Small intestine (tissue), 7 donors: ENCODE measurements around the gene GDF7. TPM values are rescaled to one million over a fixed set of nuclear protein-coding genes. Genes with fewer than 3 reads are reported as not detected.

Experiments
- DNase-seq, 2 donors: peaks; one replicate each; pipeline versions ENCODE4 v3.0.0 to v3.0.0-alpha.2; 2013
- FAIRE-seq: peaks from 2 replicates; lab custom pipeline; 2012; peaks lifted over from hg19 to GRCh38; lab: Jason Lieb, UNC
- H3K27ac ChIP-seq, 3 donors: one replicate each; pipeline ENCODE4 v1.5.1; 2013; ENCODE audit warnings: low read length in 2 of 3, mild to moderate bottlenecking in 2 of 3, control low read depth in 1 of 3, inconsistent platforms in 1 of 3, low read depth in 1 of 3, moderate library complexity in 1 of 3
- H3K27me3 ChIP-seq, 3 donors: one replicate each; pipeline ENCODE4 v1.6.1; 2013; ENCODE audit warnings: low read length in 3 of 3, inconsistent platforms in 1 of 3; ENCODE audit not compliant: control insufficient read depth in 3 of 3, insufficient read depth in 3 of 3
- H3K36me3 ChIP-seq, 3 donors: one replicate each; pipeline ENCODE4 v1.6.1; 2013; ENCODE audit warnings: low read length in 3 of 3, inconsistent platforms in 1 of 3, low read depth in 1 of 3, mild to moderate bottlenecking in 1 of 3, moderate library complexity in 1 of 3; ENCODE audit not compliant: control insufficient read depth in 3 of 3, insufficient read depth in 2 of 3
- H3K4me1 ChIP-seq, 3 donors: one replicate each; pipeline ENCODE4 v1.6.1; 2013; ENCODE audit warnings: low read length in 2 of 3, inconsistent platforms in 1 of 3, low read depth in 1 of 3, mild to moderate bottlenecking in 1 of 3, moderate library complexity in 1 of 3; ENCODE audit not compliant: control insufficient read depth in 3 of 3, insufficient read depth in 2 of 3
- H3K4me3 ChIP-seq, 3 donors: one replicate each; pipeline ENCODE4 v1.5.1; 2013; ENCODE audit warnings: low read length in 3 of 3, control low read depth in 1 of 3, inconsistent platforms in 1 of 3, low read depth in 1 of 3, mild to moderate bottlenecking in 1 of 3, moderate library complexity in 1 of 3
- H3K9me3 ChIP-seq, 2 donors: one replicate each; pipeline ENCODE4 v1.6.1; 2013; ENCODE audit warnings: low read depth in 1 of 2, low read length in 1 of 2; ENCODE audit not compliant: control insufficient read depth in 2 of 2, insufficient read depth in 1 of 2
- WGBS, 3 donors: extraction: QIAGEN DNeasy Blood & Tissue Kit; methylation state at CpG; one replicate each; pipeline ENCODE4 v1.1.7; 2013; 5-methylcytosine and 5-hydroxymethylcytosine counted together
- polyA plus RNA-seq, 4 donors: library from polyadenylated mRNA; stranded (reverse) in 3 of 4; unstranded in 1 of 4; fragments of 200-250 nt in 3 of 4; fragments of 120-200 nt in 1 of 4; gene quantifications; one replicate each; pipeline versions ENCODE4 v1.2.1 to v1.2.3, GENCODE V29; 2013
- donor health status: healthy with polysubstance abuse.
- donor health status: control.
- donor health status: control.
- donor health status: Bipolar disorder and iron deficiency.
- donor health status: healthy.

GDF7 gene
- polyA plus RNA-seq, 4 donors = 0.16 TPM; not detected in 2

- Histone ChIP-seq H3K27me3 (peaks cover 32 to 91% (median 68%) of the 10 kb centered on the region in 3 donors), H3K36me3 (no peaks in the 10 kb centered on the region), H3K4me1 (peaks cover 0 to 39% (median 0%) of the 10 kb centered on the region in 3 donors), H3K4me3 (no peak overlapping the region), H3K27ac (no peak overlapping the region), H3K9me3 (peaks cover 0 to 3% of the 10 kb centered on the region in 2 donors)
- no peak for DNase-seq
- no peak for FAIRE-seq
- 51 to 63% (median 51%) methylated on average over 8 of the region's 8 CpGs for WGBS, 3 donors
Observed at GRCh38 chr2:20668871-20669475, 2.0 kb downstream of the GDF7 start.

GRCh38 chr2:20669562-20670314, 2.8 kb downstream of the GDF7 start:
- Histone ChIP-seq H3K36me3 (no peaks in the 10 kb centered on the region), H3K4me1 (peaks cover 0 to 39% (median 0%) of the 10 kb centered on the region in 3 donors), H3K27ac (no peak overlapping the region), H3K4me3 (no peak overlapping the region), H3K9me3 (peaks cover 0 to 3% of the 10 kb centered on the region in 2 donors), H3K27me3 (peaks cover 25 to 91% (median 62%) of the 10 kb centered on the region in 3 donors)
- DNase-seq (no peak), FAIRE-seq (no peak)
- 18 to 25% (median 23%) methylated on average over 45 of the region's 45 CpGs for WGBS, 3 donors

- no peak overlapping the region for H3K4me3 ChIP-seq
- peaks cover 23 to 85% (median 54%) of the 10 kb centered on the region in 3 donors for H3K27me3 ChIP-seq
- peaks cover 0 to 3% of the 10 kb centered on the region in 2 donors for H3K9me3 ChIP-seq
- no peak for FAIRE-seq
- H3K4me1 ChIP-seq = peaks cover 0 to 42% (median 0%) of the 10 kb centered on the region in 3 donors
- DNase-seq = peak in 1 of 2 donors; percentile 71
- H3K36me3 ChIP-seq = no peaks in the 10 kb centered on the region
- WGBS, 3 donors = 10 to 15% (median 12%) methylated on average over 42 to 83 of the region's 83 CpGs
- H3K27ac ChIP-seq = no peak overlapping the region
Observed at GRCh38 chr2:20670315-20671035, 3.5 kb downstream of the GDF7 start.

GRCh38 chr2:20671036-20671735, 4.2 kb downstream of the GDF7 start:
- Histone ChIP-seq H3K9me3 (peaks cover 0 to 3% of the 10 kb centered on the region in 2 donors), H3K36me3 (no peaks in the 10 kb centered on the region), H3K27ac (no peak overlapping the region), H3K4me3 (no peak overlapping the region), H3K27me3 (peaks cover 23 to 78% (median 48%) of the 10 kb centered on the region in 3 donors), H3K4me1 (peaks cover 0 to 42% (median 0%) of the 10 kb centered on the region in 3 donors)
- FAIRE-seq (no peak), DNase-seq (peak in 1 of 2 donors; percentile 44)
- WGBS, 3 donors = 15 to 31% (median 18%) methylated on average over 44 to 60 of the region's 60 CpGs

- no peak overlapping the region for H3K27ac ChIP-seq
- peaks cover 0 to 3% of the 10 kb centered on the region in 2 donors for H3K9me3 ChIP-seq
- WGBS, 3 donors = 10 to 17% (median 13%) methylated on average over 13 of the region's 13 CpGs
- peaks cover 19 to 73% (median 46%) of the 10 kb centered on the region in 3 donors for H3K27me3 ChIP-seq
- H3K4me3 ChIP-seq = no peak overlapping the region
- DNase-seq (no peak), FAIRE-seq (no peak)
- no peaks in the 10 kb centered on the region for H3K36me3 ChIP-seq
- peaks cover 0 to 41% (median 0%) of the 10 kb centered on the region in 3 donors for H3K4me1 ChIP-seq
Observed at GRCh38 chr2:20671736-20672080, 4.8 kb downstream of the GDF7 start.

- Histone ChIP-seq H3K4me1 (peaks cover 0 to 41% (median 0%) of the 10 kb centered on the region in 3 donors), H3K36me3 (peaks cover 0 to 3% (median 0%) of the 10 kb centered on the region in 3 donors), H3K9me3 (peaks cover 0 to 3% of the 10 kb centered on the region in 2 donors), H3K27ac (no peak overlapping the region), H3K27me3 (peaks cover 19 to 70% (median 46%) of the 10 kb centered on the region in 3 donors), H3K4me3 (no peak overlapping the region)
- DNase-seq (peak in 1 of 2 donors; percentile 64), FAIRE-seq (no peak)
- 15 to 30% (median 26%) methylated on average over 18 of the region's 18 CpGs for WGBS, 3 donors
Observed at GRCh38 chr2:20672201-20672951, 5.4 kb downstream of the GDF7 start.

GRCh38 chr2:20673686-20674308, 6.9 kb downstream of the GDF7 start:
- DNase-seq = no peak
- Histone ChIP-seq H3K4me3 (no peak overlapping the region), H3K9me3 (peaks cover 0 to 3% of the 10 kb centered on the region in 2 donors), H3K27ac (no peak overlapping the region), H3K27me3 (peaks cover 11 to 56% (median 37%) of the 10 kb centered on the region in 3 donors), H3K36me3 (peaks cover 0 to 9% (median 0%) of the 10 kb centered on the region in 3 donors), H3K4me1 (peaks cover 0 to 41% (median 0%) of the 10 kb centered on the region in 3 donors)
- 77 to 79% (median 78%) methylated on average over 5 of the region's 5 CpGs for WGBS, 3 donors
- no peak for FAIRE-seq
